ENCODE measurements around the gene CAMKK1. TPM values are rescaled to one million over a fixed set of nuclear protein-coding genes. Genes with fewer than 3 reads are reported as not detected.
A peak's percentile ranks its signal among the peaks of the same experiment; 100 is the strongest.

CAMKK1 gene
- total RNA-seq, 2 experiments from 2014 or later = 3.4 to 4.0 TPM

GRCh38 chr17:3903051-3903825, 10.4 kb upstream of the CAMKK1 start:
- H3K27me3 Mint-ChIP-seq = no peaks in the 10 kb centered on the region
- no peaks in the 10 kb centered on the region for H3K36me3 Mint-ChIP-seq (ENCODE audit: low read depth)
- no peak overlapping the region for H3K27ac Mint-ChIP-seq
- H3K4me3 Mint-ChIP-seq = no peak overlapping the region
- POLR2A ChIA-PET = no interaction called here
- no peaks in the 10 kb centered on the region for H3K4me1 Mint-ChIP-seq
- no peaks in the 10 kb centered on the region for H3K9me3 Mint-ChIP-seq
- no peak for DNase-seq
- CTCF ChIA-PET = interaction anchor here (1.3 to 3.3 kb wide), 3 partner anchors 11 to 57 kb away, joined by 3 to 14 read pairs (median 14); partner anchors contain the start of gene NCBP3

DNA sequence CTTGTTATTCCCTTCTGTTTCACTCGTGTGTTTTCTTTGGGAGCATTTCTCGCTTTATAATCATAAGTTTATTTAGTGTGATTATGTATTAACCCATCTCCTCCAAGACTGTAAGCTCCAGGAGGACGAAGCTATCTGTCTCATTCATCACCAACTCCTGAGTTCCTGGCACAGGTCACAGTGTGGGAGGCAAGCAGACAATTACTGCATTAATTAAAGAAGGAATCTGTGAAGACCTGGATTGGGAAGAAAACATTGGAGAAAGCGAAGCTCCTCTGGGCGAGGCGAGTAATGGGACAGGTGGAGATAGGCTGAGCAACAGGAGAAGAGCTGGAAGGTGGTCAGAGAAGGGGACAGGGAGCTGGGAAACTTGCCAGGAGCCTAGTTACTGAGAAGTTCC, 7.8 kb upstream of the CAMKK1 start:
- no peaks in the 10 kb centered on the region for H3K9me3 Mint-ChIP-seq
- ChIA-PET POLR2A (interaction anchor here (0.7 kb wide), 1 partner anchor 65 kb away, joined by 4 read pairs; no protein-coding TSS in a partner anchor), CTCF (interaction anchor here (1.1 to 3.3 kb wide), 3 partner anchors 13 to 162 kb away, joined by 3 to 14 read pairs (median 5); partner anchors contain the start of gene NCBP3)
- H3K4me3 Mint-ChIP-seq = no peak overlapping the region
- no peak overlapping the region for H3K27ac Mint-ChIP-seq
- H3K4me1 Mint-ChIP-seq = no peaks in the 10 kb centered on the region
- H3K27me3 Mint-ChIP-seq = no peaks in the 10 kb centered on the region
- no peaks in the 10 kb centered on the region for H3K36me3 Mint-ChIP-seq (ENCODE audit: low read depth)
- DNase-seq = no peak

DNA sequence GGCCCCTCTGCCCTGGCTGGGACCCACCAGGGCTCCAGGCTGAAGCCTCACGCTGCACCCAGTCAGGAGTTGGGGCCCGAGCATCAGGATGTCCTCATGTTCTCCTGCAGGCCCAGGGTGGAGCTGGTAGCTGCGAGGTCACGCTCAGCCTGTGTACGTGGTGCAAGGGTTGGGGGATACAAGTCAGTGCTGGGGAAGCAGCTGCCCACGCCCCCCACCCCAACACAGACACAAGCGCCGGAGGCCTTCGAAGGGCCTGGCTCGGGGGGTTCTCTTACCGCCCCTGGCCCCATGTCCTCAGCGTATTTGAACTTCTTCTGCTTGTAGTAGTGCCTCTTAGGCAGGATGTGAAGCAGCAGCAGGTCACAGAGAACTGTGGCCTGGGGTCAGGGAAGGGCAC, 4.9 kb upstream of the CAMKK1 start:
- H3K27ac Mint-ChIP-seq = no peak overlapping the region
- no peaks in the 10 kb centered on the region for H3K9me3 Mint-ChIP-seq
- no peak overlapping the region for H3K4me3 Mint-ChIP-seq
- ChIA-PET POLR2A (no interaction called here), CTCF (interaction anchor here (1.8 kb wide), 1 partner anchor 17 kb away, joined by 5 read pairs; no protein-coding TSS in a partner anchor)
- peaks cover 17% of the 10 kb centered on the region for H3K4me1 Mint-ChIP-seq
- no peaks in the 10 kb centered on the region for H3K36me3 Mint-ChIP-seq (ENCODE audit: low read depth)
- H3K27me3 Mint-ChIP-seq = no peaks in the 10 kb centered on the region
- DNase-seq = no peak

DNA sequence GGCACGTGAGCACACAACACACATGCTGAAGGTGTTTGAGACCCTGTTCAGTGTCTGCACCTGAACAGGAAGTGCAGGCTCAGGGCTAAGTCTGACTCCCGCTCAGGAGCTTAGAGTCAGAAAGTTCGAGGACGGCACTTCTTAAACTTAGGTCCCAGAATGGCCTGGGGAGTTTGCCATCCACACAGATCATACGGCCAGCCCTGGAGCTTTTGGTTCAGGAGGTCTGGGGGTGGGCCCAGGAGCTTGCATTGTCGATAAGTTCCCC, 4.0 kb upstream of the CAMKK1 start:
- Mint-ChIP-seq H3K27ac (no peak overlapping the region), H3K9me3 (no peaks in the 10 kb centered on the region), H3K36me3 (ENCODE audit: low read depth) (no peaks in the 10 kb centered on the region), H3K4me3 (no peak overlapping the region), H3K4me1 (peaks cover 20% of the 10 kb centered on the region), H3K27me3 (no peaks in the 10 kb centered on the region)
- ChIA-PET POLR2A (no interaction called here), CTCF (interaction anchor here (0.6 to 1.8 kb wide), 4 partner anchors 10 to 112 kb away, joined by 3 to 9 read pairs (median 4); no protein-coding TSS in a partner anchor)
- DNase-seq = no peak

DNA sequence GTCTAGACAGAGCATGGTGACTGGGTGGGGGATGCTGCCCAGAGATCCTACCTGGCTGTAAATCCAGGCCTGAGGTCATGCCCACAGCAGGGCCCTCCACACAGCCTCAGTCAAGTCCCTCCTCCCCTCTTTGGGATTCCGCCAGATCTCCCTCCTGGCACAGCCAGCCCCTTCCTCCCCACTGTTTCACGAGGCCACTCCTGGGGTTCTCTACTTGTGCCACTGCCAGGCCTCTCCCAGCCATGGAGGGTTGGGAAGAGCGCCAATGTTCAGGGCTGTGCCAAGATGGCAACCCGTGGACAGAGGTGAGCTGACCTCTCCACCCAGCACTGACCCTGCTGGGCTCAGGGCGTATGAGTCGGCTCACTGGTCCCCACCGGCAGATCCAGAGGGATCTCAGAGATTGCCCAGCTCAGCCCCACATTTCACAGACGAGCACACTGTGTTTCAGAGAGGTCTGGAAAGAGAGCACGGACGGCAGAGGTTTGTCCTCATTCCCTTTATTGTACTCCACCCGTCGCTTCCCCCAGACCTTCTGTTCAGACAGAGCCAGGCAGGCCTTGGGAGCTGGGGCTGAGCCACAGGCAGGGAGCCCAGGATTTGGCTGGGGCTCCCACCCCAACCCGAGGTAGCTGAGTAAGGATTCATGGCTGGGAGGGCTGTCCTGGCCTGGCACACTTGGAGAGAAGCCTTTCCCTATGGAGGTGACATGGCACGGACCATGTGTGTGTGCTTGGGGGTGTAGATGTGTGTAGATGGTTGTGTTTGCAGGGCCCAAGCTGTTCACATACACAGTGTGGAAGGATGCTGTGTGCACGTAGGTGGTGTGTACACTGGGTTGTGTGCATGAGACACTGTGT, 3.5 kb upstream of the CAMKK1 start:
- DNase-seq = no peak
- Mint-ChIP-seq H3K9me3 (no peaks in the 10 kb centered on the region), H3K27me3 (peaks cover 4% of the 10 kb centered on the region), H3K36me3 (ENCODE audit: low read depth) (no peaks in the 10 kb centered on the region), H3K4me1 (peaks cover 26% of the 10 kb centered on the region), H3K4me3 (no peak overlapping the region), H3K27ac (no peak overlapping the region)
- CTCF ChIA-PET = interaction anchor here (0.7 to 1.8 kb wide), 3 partner anchors 11 to 17 kb away, joined by 3 to 9 read pairs (median 5); no protein-coding TSS in a partner anchor
- POLR2A ChIA-PET = no interaction called here

- peaks cover 33% of the 10 kb centered on the region for H3K4me1 Mint-ChIP-seq
- CTCF ChIA-PET = interaction anchor here (0.6 to 1.7 kb wide), 3 partner anchors 18 to 908 kb away, joined by 3 to 9 read pairs (median 3); no protein-coding TSS in a partner anchor
- no peak overlapping the region for H3K4me3 Mint-ChIP-seq
- POLR2A ChIA-PET = no interaction called here
- no peaks in the 10 kb centered on the region for H3K36me3 Mint-ChIP-seq (ENCODE audit: low read depth)
- H3K27ac Mint-ChIP-seq = no peak overlapping the region
- H3K9me3 Mint-ChIP-seq = no peaks in the 10 kb centered on the region
- peaks cover 7% of the 10 kb centered on the region for H3K27me3 Mint-ChIP-seq
- no peak for DNase-seq
Measured at GRCh38 chr17:3895354-3895753, 2.5 kb upstream of the CAMKK1 start.

DNA sequence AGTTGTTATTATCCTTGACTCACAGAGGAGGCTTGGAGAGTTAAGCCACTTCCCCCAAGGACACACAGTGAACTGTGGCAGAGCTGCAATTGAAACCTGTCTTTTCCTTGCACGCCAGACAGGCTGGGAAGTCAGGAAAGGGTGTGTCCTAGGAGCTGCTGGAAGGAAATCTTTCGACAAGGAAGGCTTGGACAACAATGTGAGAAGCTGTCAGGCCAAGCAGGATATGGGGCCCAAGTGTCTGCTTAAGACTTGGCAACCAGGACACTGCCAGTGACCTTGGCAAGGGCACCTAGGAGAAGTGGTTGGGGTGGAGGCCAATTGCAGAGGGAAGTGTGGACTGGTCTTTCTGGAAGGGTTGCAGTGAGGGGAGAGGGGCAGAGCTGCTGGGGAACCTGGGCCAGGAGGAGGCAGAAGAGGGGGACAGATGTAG, 2.1 kb upstream of the CAMKK1 start:
- POLR2A ChIA-PET = no interaction called here
- no peaks in the 10 kb centered on the region for H3K9me3 Mint-ChIP-seq
- CTCF ChIA-PET = interaction anchor here (0.6 to 1.7 kb wide), 6 partner anchors 19 to 908 kb away, joined by 3 to 9 read pairs (median 3); partner anchors contain the start of gene NCBP3
- no peak overlapping the region for H3K4me3 Mint-ChIP-seq
- H3K36me3 Mint-ChIP-seq (ENCODE audit: low read depth) = no peaks in the 10 kb centered on the region
- H3K4me1 Mint-ChIP-seq = peaks cover 36% of the 10 kb centered on the region
- no peak for DNase-seq
- peaks cover 7% of the 10 kb centered on the region for H3K27me3 Mint-ChIP-seq
- H3K27ac Mint-ChIP-seq = no peak overlapping the region

- POLR2A ChIA-PET = no interaction called here
- H3K4me1 Mint-ChIP-seq = peaks cover 37% of the 10 kb centered on the region
- no peaks in the 10 kb centered on the region for H3K9me3 Mint-ChIP-seq
- no peak for DNase-seq
- peak overlapping the region; percentile 72 for H3K4me3 Mint-ChIP-seq
- no peaks in the 10 kb centered on the region for H3K36me3 Mint-ChIP-seq (ENCODE audit: low read depth)
- peak overlapping the region; percentile 87 for H3K27ac Mint-ChIP-seq
- CTCF ChIA-PET = interaction anchor here (0.6 to 1.7 kb wide), 5 partner anchors 19 to 153 kb away, joined by 3 to 9 read pairs (median 3); partner anchors contain the start of gene NCBP3
- H3K27me3 Mint-ChIP-seq = peaks cover 7% of the 10 kb centered on the region
Measured at GRCh38 chr17:3894188-3894587, 1.3 kb upstream of the CAMKK1 start.

GRCh38 chr17:3893720-3894116, 865 bp upstream of the CAMKK1 start:
- H3K4me1 Mint-ChIP-seq = peaks cover 41% of the 10 kb centered on the region
- no peaks in the 10 kb centered on the region for H3K36me3 Mint-ChIP-seq (ENCODE audit: low read depth)
- ChIA-PET CTCF (interaction anchor here (0.6 to 1.7 kb wide), 8 partner anchors 8 to 170 kb away, joined by 3 to 9 read pairs (median 4); partner anchors contain the start of genes HASPIN and NCBP3), POLR2A (no interaction called here)
- H3K27me3 Mint-ChIP-seq = peaks cover 7% of the 10 kb centered on the region
- peak overlapping the region; percentile 87 for H3K27ac Mint-ChIP-seq
- peak overlapping the region; percentile 72 for H3K4me3 Mint-ChIP-seq
- H3K9me3 Mint-ChIP-seq = no peaks in the 10 kb centered on the region
- DNase-seq = no peak

GRCh38 chr17:3892095-3892998, 506 bp downstream of the CAMKK1 start:
- Mint-ChIP-seq H3K27ac (peak overlapping the region; percentile 1), H3K4me3 (peak overlapping the region; percentile 82), H3K36me3 (ENCODE audit: low read depth) (no peaks in the 10 kb centered on the region), H3K9me3 (no peaks in the 10 kb centered on the region), H3K27me3 (peaks cover 7% of the 10 kb centered on the region), H3K4me1 (peaks cover 51% of the 10 kb centered on the region)
- ChIA-PET CTCF (interaction anchor here (0.8 to 1.4 kb wide), 9 partner anchors 10 to 168 kb away, joined by 3 to 5 read pairs (median 3); partner anchors contain the start of genes HASPIN and NCBP3), POLR2A (interaction anchor here (0.6 kb wide), 1 partner anchor 106 kb away, joined by 5 read pairs; no protein-coding TSS in a partner anchor)
- DNase-seq = peak; percentile 85

DNA sequence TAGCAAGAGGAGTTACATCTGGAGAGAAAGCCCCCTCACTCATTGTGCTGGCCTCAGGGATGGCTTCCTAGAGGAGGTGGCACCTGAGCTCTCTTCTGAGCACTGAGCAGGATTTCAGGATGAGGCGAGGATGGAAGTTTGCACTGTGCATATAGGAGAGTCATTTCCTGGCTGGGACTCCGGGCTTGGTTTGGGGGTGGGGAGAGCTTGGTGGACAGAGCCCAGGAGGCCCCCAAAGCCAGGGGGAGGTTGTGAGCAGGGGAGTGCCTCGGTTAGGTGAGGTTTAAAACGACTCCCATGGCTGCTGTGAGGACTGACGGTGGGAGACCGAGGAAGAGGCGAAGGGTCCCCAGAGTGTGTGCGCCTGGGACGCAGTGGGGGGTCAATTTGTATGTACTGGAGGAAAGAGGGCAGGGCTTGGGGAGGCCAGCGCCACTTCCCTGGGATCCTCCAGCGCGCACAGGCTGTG, 1.2 kb downstream of the CAMKK1 start:
- POLR2A ChIA-PET = no interaction called here
- Mint-ChIP-seq H3K27ac (peak overlapping the region; percentile 1), H3K27me3 (peaks cover 7% of the 10 kb centered on the region), H3K36me3 (ENCODE audit: low read depth) (no peaks in the 10 kb centered on the region), H3K9me3 (no peaks in the 10 kb centered on the region), H3K4me3 (peak overlapping the region; percentile 82), H3K4me1 (peaks cover 58% of the 10 kb centered on the region)
- CTCF ChIA-PET = interaction anchor here (1.0 to 1.9 kb wide), 2 partner anchors 28 to 45 kb away, joined by 4 to 7 read pairs; no protein-coding TSS in a partner anchor
- no peak for DNase-seq

GRCh38 chr17:3890878-3891219, 2.0 kb downstream of the CAMKK1 start:
- ChIA-PET CTCF (interaction anchor here (0.5 to 2.0 kb wide), 4 partner anchors 28 to 267 kb away, joined by 3 to 8 read pairs (median 6); partner anchors contain the start of gene NCBP3), POLR2A (no interaction called here)
- Mint-ChIP-seq H3K27ac (peak overlapping the region; percentile 10), H3K4me3 (no peak overlapping the region), H3K4me1 (peaks cover 66% of the 10 kb centered on the region), H3K36me3 (ENCODE audit: low read depth) (no peaks in the 10 kb centered on the region), H3K9me3 (no peaks in the 10 kb centered on the region), H3K27me3 (peaks cover 7% of the 10 kb centered on the region)
- no peak for DNase-seq
